ENCODE data around the gene RIN3. TPM values are rescaled to one million over a fixed set of nuclear protein-coding genes. Genes with fewer than 3 reads are reported as not detected.

RIN3 gene
- total and polyA plus RNA-seq, 8 donors: 13.8 to 54.8 (median 18.0) TPM

GRCh38 chr14:92496191-92496857 lies 17.3 kb upstream of the RIN3 start:
- intact Hi-C loops (cut with DNase I): no loop called here
- Histone ChIP-seq H3K4me3 (no peak overlapping the region), H3K27me3 (no peaks in the 10 kb centered on the region), H3K9me3 (no peaks in the 10 kb centered on the region), H3K27ac (no peak overlapping the region), H3K4me1 (peaks cover 0 to 56% of the 10 kb centered on the region in 2 donors), H3K36me3 (no peaks in the 10 kb centered on the region)
- ATAC-seq (no peak), DNase-seq (no peak)
- TF ChIP-seq CTCF (IDR thresholded peaks at IDR 0.05): no peak

DNA sequence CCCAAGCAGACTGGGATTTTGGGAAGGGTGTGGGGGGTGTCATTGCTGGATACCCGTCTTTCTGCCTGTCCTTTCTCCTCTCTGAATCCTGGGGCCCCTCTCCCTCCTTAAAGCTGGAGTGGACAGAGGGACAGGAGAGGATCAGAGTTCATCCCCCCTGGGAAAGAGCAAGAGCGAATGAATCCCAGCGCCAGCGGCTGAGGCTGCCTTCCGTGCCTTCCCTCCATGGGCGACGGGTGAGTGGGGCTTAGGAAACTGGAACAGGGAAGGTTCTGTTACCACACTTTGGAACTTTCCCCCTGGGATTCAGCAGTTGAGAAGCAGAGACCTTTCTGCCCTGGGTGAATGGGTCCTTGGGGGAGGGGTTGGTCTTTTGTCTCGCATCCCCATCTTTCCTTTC lies 16.2 kb upstream of the RIN3 start:
- H3K4me3 ChIP-seq: no peak overlapping the region
- H3K27ac ChIP-seq: no peak overlapping the region
- H3K27me3 ChIP-seq: no peaks in the 10 kb centered on the region
- DNase-seq (no peak), ATAC-seq (no peak)
- no peak for TF ChIP-seq CTCF (IDR thresholded peaks at IDR 0.05)
- no peaks in the 10 kb centered on the region for H3K36me3 ChIP-seq
- H3K9me3 ChIP-seq: no peaks in the 10 kb centered on the region
- H3K4me1 ChIP-seq: peaks cover 0 to 45% of the 10 kb centered on the region in 2 donors
- intact Hi-C loops (cut with DNase I): no loop called here

DNA sequence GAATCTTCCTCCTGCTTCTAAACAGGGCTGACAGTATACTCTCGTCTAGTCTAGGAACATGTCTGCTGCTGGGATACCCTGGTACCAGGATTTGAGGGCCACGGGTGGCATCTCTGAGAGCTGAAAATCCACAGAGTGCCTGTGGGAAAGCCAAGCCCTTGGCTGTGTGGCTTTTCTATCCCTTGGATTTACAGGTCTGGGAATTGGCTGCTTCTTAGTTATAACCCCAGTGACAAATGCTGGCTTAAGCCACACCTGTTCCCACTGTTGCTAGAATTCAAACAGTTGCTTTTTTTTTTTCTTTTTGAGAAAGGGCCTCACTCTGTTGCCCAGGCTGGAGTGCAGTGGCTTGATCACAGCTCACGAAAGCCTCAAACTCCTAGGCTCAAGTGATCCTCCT lies 14.3 kb upstream of the RIN3 start:
- intact Hi-C loops (cut with DNase I): no loop called here
- Histone ChIP-seq H3K36me3 (no peaks in the 10 kb centered on the region), H3K4me1 (peaks cover 0 to 36% of the 10 kb centered on the region in 2 donors), H3K27me3 (no peaks in the 10 kb centered on the region), H3K4me3 (no peak overlapping the region), H3K9me3 (no peaks in the 10 kb centered on the region), H3K27ac (no peak overlapping the region)
- ATAC-seq (no peak), DNase-seq (no peak)
- TF ChIP-seq CTCF (IDR thresholded peaks at IDR 0.05): no peak

DNA sequence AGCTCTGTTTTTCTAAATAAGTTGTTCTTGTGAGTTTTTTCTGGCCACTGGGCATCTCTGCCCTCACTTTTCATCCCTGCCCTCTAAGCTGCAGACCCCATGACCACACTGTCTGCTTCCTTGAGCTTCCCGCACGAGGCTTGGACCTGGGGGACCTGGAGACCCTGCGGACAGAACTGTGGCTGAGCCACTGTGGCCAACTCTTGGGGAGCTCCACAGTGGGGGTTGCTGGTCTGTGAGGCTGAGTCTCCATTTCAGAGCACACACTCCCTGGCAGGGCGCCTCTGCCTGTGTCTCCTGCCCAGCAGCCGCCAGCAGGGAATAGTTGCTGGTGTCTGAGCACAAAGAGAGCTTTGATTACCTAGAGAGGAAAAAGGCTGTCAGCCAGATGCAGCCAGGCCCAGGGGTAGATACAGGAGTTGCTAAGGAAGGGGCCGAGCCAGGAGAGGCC lies 13.1 kb upstream of the RIN3 start:
- H3K36me3 ChIP-seq: no peaks in the 10 kb centered on the region
- TF ChIP-seq CTCF (IDR thresholded peaks at IDR 0.05): no peak
- intact Hi-C loops (cut with DNase I): no loop called here
- H3K4me3 ChIP-seq: no peak overlapping the region
- DNase-seq (no peak), ATAC-seq (no peak)
- no peaks in the 10 kb centered on the region for H3K27me3 ChIP-seq
- H3K4me1 ChIP-seq: peaks cover 0 to 25% of the 10 kb centered on the region in 2 donors
- H3K27ac ChIP-seq: no peak overlapping the region
- no peaks in the 10 kb centered on the region for H3K9me3 ChIP-seq

- H3K9me3 ChIP-seq: no peaks in the 10 kb centered on the region
- H3K27me3 ChIP-seq: no peaks in the 10 kb centered on the region
- no peak overlapping the region for H3K4me3 ChIP-seq
- ATAC-seq (no peak), DNase-seq (no peak)
- intact Hi-C loops (cut with DNase I): no loop called here
- no peaks in the 10 kb centered on the region for H3K36me3 ChIP-seq
- H3K27ac ChIP-seq: no peak overlapping the region
- peaks cover 0 to 22% of the 10 kb centered on the region in 2 donors for H3K4me1 ChIP-seq
- no peak for TF ChIP-seq CTCF (IDR thresholded peaks at IDR 0.05)
These were observed 11.7 kb upstream of the RIN3 start for GRCh38 chr14:92501891-92502351.
